ENCODE measurements around the gene UBE2D3. TPM values are rescaled to one million over a fixed set of nuclear protein-coding genes. Genes with fewer than 3 reads are reported as not detected.

The UBE2D3 gene
- total RNA-seq, 1 experiment from 2014 or later: 351 TPM

- TF ChIP-seq, protein P1, sequence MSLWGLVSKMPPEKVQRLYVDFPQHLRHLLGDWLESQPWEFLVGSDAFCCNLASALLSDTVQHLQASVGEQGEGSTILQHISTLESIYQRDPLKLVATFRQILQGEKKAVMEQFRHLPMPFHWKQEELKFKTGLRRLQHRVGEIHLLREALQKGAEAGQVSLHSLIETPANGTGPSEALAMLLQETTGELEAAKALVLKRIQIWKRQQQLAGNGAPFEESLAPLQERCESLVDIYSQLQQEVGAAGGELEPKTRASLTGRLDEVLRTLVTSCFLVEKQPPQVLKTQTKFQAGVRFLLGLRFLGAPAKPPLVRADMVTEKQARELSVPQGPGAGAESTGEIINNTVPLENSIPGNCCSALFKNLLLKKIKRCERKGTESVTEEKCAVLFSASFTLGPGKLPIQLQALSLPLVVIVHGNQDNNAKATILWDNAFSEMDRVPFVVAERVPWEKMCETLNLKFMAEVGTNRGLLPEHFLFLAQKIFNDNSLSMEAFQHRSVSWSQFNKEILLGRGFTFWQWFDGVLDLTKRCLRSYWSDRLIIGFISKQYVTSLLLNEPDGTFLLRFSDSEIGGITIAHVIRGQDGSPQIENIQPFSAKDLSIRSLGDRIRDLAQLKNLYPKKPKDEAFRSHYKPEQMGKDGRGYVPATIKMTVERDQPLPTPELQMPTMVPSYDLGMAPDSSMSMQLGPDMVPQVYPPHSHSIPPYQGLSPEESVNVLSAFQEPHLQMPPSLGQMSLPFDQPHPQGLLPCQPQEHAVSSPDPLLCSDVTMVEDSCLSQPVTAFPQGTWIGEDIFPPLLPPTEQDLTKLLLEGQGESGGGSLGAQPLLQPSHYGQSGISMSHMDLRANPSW (CRISPR knock-in tag; conservative IDR thresholded peaks at IDR 0.05; ENCODE audit: low read depth): no peak
- TF ChIP-seq TP53 (CRISPR knock-in tag; IDR thresholded peaks at IDR 0.05): no peak
- TF ChIP-seq, protein P2, sequence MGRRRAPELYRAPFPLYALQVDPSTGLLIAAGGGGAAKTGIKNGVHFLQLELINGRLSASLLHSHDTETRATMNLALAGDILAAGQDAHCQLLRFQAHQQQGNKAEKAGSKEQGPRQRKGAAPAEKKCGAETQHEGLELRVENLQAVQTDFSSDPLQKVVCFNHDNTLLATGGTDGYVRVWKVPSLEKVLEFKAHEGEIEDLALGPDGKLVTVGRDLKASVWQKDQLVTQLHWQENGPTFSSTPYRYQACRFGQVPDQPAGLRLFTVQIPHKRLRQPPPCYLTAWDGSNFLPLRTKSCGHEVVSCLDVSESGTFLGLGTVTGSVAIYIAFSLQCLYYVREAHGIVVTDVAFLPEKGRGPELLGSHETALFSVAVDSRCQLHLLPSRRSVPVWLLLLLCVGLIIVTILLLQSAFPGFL (CRISPR knock-in tag; IDR thresholded peaks at IDR 0.05; ENCODE audit: borderline replicate concordance): no peak
- TF ChIP-seq, protein P3, sequence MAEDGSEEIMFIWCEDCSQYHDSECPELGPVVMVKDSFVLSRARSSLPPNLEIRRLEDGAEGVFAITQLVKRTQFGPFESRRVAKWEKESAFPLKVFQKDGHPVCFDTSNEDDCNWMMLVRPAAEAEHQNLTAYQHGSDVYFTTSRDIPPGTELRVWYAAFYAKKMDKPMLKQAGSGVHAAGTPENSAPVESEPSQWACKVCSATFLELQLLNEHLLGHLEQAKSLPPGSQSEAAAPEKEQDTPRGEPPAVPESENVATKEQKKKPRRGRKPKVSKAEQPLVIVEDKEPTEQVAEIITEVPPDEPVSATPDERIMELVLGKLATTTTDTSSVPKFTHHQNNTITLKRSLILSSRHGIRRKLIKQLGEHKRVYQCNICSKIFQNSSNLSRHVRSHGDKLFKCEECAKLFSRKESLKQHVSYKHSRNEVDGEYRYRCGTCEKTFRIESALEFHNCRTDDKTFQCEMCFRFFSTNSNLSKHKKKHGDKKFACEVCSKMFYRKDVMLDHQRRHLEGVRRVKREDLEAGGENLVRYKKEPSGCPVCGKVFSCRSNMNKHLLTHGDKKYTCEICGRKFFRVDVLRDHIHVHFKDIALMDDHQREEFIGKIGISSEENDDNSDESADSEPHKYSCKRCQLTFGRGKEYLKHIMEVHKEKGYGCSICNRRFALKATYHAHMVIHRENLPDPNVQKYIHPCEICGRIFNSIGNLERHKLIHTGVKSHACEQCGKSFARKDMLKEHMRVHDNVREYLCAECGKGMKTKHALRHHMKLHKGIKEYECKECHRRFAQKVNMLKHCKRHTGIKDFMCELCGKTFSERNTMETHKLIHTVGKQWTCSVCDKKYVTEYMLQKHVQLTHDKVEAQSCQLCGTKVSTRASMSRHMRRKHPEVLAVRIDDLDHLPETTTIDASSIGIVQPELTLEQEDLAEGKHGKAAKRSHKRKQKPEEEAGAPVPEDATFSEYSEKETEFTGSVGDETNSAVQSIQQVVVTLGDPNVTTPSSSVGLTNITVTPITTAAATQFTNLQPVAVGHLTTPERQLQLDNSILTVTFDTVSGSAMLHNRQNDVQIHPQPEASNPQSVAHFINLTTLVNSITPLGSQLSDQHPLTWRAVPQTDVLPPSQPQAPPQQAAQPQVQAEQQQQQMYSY (CRISPR knock-in tag; IDR thresholded peaks at IDR 0.05): 0 out of 2 replicates have a peak, but pooled peaks have one; percentile 7
- TF ChIP-seq AFF4 (CRISPR knock-in tag; IDR thresholded peaks at IDR 0.05; ENCODE audit: borderline replicate concordance): no peak
- 0 out of 2 replicates have a peak, but pooled peaks have one; percentile 34 for TF ChIP-seq ZNF263 (CRISPR knock-in tag; IDR thresholded peaks at IDR 0.05; ENCODE audit: low read depth)
- TF ChIP-seq ZNF416 (CRISPR knock-in tag; IDR thresholded peaks at IDR 0.05): peak; percentile 68; the same call in 1 of the 2 replicates
- peak; percentile 90 for TF ChIP-seq SP1 (CRISPR knock-in tag; conservative IDR thresholded peaks at IDR 0.05)
- TF ChIP-seq, protein P4, sequence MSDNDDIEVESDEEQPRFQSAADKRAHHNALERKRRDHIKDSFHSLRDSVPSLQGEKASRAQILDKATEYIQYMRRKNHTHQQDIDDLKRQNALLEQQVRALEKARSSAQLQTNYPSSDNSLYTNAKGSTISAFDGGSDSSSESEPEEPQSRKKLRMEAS (CRISPR knock-in tag; IDR thresholded peaks at IDR 0.05): no peak; the same call in 1 of the 2 replicates
- TF ChIP-seq ZNF281 (CRISPR knock-in tag; IDR thresholded peaks at IDR 0.05): peak; percentile 98
- 0 out of 2 replicates have a peak, but pooled peaks have one; percentile 15 for TF ChIP-seq SMAD4 (CRISPR knock-in tag; IDR thresholded peaks at IDR 0.05)
- peak; percentile 95 for TF ChIP-seq FOXP1 (CRISPR knock-in tag; IDR thresholded peaks at IDR 0.05; ENCODE audit: borderline replicate concordance)
- TF ChIP-seq, protein P5, sequence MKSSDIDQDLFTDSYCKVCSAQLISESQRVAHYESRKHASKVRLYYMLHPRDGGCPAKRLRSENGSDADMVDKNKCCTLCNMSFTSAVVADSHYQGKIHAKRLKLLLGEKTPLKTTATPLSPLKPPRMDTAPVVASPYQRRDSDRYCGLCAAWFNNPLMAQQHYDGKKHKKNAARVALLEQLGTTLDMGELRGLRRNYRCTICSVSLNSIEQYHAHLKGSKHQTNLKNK (CRISPR knock-in tag; IDR thresholded peaks at IDR 0.05): no peak
- TF ChIP-seq IRF1 (CRISPR knock-in tag; IDR thresholded peaks at IDR 0.05): no peak
- 0 out of 2 replicates have a peak, but pooled peaks have one; percentile 33 for TF ChIP-seq JUN (CRISPR knock-in tag; IDR thresholded peaks at IDR 0.05)
- TF ChIP-seq EMX1 (CRISPR knock-in tag; IDR thresholded peaks at IDR 0.05): peak; percentile 76; the same call in 1 of the 2 replicates
- TF ChIP-seq RELA (CRISPR knock-in tag; IDR thresholded peaks at IDR 0.05; ENCODE audit: borderline replicate concordance): peak; percentile 71; the same call in 1 of the 2 replicates
- TF ChIP-seq GRHL2 (CRISPR knock-in tag; IDR thresholded peaks at IDR 0.05; ENCODE audit: insufficient replicate concordance, severe bottlenecking): no peak
Observed at GRCh38 chr4:102826890-102827673, at the start of gene UBE2D3 (continued).
